Breast epithelium (tissue), 4 donors: ENCODE measurements around the gene SEMA6D. TPM values are rescaled to one million over a fixed set of nuclear protein-coding genes. Genes with fewer than 3 reads are reported as not detected.

Source experiments
- DNase-seq, 2 donors: peaks; one replicate each; pipeline ENCODE4 v3.0.0-alpha.2; 2019; ENCODE audit warnings: low spot score in 2 of 2
- H3K27ac ChIP-seq, 2 donors: fragments of 200-600 bp; sonication (generic) in 1 of 2; one replicate each; pipeline ENCODE4 v1.5.1; 2016 to 2019; ENCODE audit warnings: mild to moderate bottlenecking in 1 of 2
- H3K27me3 ChIP-seq, 2 donors: fragments of 200-600 bp; sonication (generic) in 1 of 2; one replicate each; pipeline versions ENCODE4 v1.5.1 to v1.6.0; 2017 to 2019; ENCODE audit warnings: control low read depth in 1 of 2, mild to moderate bottlenecking in 1 of 2
- H3K36me3 ChIP-seq: fragments of 200-600 bp; one replicate; pipeline ENCODE4 v1.5.1; 2019
- H3K4me1 ChIP-seq, 2 donors: fragments of 200-600 bp; sonication (generic); one replicate each; pipeline ENCODE4 v1.5.1; 2016 to 2019; ENCODE audit warnings: control low read depth in 1 of 2
- H3K4me3 ChIP-seq, 3 donors: fragments of 200-600 bp; sonication (generic); 1 replicate in 2 of 3; 2 replicates in 1 of 3; pipeline ENCODE4 v1.5.1; 2016 to 2019; ENCODE audit warnings: mild to moderate bottlenecking in 3 of 3, moderate library complexity in 2 of 3
- H3K9me3 ChIP-seq, 2 donors: fragments of 200-600 bp; sonication (generic) in 1 of 2; one replicate each; pipeline ENCODE4 v1.5.1; 2016 to 2019; ENCODE audit warnings: control low read depth in 1 of 2
- POLR2A ChIP-seq: fragments of 450-650 bp; IDR thresholded peaks from one replicate; pipeline ENCODE4 v1.6.1; 2016; ENCODE audit warnings: antibody characterized with exemption, mild to moderate bottlenecking, moderate library complexity
- POLR2AphosphoS5 ChIP-seq, 3 donors: sonication (generic); formaldehyde crosslinking; IDR thresholded peaks; one replicate each; pipeline ENCODE4 v1.6.1; 2017; ENCODE audit warnings: antibody characterized with exemption in 3 of 3
- intact Hi-C: fragments of 100-400 bp; cut with DNase I; formaldehyde crosslinking; loops from one replicate; pipeline ENCODE4 v1.15.1; 2023; ENCODE audit warnings: low total_unique reads
- total RNA-seq, 3 donors: library from RNA; depleted of rRNA; stranded (reverse); fragments of >200 nt; gene quantifications; one replicate each; pipeline ENCODE4 v1.1.0, GENCODE V29; 2016
- TF ChIP-seq, protein P1 (sequence below), 3 donors: fragments of 450-650 bp; IDR thresholded peaks; one replicate each; pipeline ENCODE4 v1.5.1; 2016 to 2017; ENCODE audit warnings: antibody characterized with exemption in 3 of 3, mild to moderate bottlenecking in 3 of 3, moderate library complexity in 3 of 3

SEMA6D gene
- total RNA-seq, 3 donors from 2014 or later, result 3.0 to 22.8 (median 10.5) TPM

DNA sequence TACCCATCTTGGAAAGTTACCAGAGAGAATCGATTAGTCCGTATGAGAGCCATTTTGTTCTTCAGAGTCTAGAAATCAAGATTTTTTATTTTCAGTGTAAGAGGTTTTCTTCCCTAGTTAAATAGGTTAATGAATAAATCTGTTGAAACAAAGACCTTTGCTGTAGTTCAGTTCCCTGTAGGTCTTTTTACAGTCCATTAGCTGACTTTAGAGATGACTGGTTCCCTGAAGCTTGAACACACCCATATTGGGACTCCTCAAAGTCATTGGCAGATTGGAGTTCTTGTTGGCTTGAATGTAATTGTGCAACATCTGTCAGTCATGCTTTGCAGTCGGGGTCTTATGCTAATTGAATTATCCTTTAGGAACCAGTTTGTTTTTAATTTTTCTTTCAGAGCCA is 45.3 kb downstream of the SEMA6D start:
- H3K36me3 ChIP-seq, result no peaks in the 10 kb centered on the region

DNA sequence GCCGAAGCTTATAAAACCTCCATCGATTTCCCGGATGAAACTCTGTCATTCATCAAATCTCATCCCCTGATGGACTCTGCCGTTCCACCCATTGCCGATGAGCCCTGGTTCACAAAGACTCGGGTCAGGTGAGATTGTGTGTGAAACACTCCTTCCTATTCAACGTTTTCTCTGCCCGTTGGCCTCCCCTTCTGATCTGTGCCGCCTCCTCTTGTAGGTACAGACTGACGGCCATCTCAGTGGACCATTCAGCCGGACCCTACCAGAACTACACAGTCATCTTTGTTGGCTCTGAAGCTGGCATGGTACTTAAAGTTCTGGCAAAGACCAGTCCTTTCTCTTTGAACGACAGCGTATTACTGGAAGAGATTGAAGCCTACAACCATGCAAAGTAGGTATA is 47.4 kb downstream of the SEMA6D start:
- intact Hi-C loops, result loop anchor here (5.0 kb wide), 1 partner anchor 953 kb away; no protein-coding TSS in a partner anchor
- H3K27me3 ChIP-seq, result no peaks in the 10 kb centered on the region
- DNase-seq, result no peak
- H3K4me3 ChIP-seq, result no peak overlapping the region
- no peaks in the 10 kb centered on the region for H3K4me1 ChIP-seq
- TF ChIP-seq POLR2AphosphoS5 (IDR thresholded peaks at IDR 0.05) (no peak), POLR2A (no peak)
- TF ChIP-seq, protein P1, sequence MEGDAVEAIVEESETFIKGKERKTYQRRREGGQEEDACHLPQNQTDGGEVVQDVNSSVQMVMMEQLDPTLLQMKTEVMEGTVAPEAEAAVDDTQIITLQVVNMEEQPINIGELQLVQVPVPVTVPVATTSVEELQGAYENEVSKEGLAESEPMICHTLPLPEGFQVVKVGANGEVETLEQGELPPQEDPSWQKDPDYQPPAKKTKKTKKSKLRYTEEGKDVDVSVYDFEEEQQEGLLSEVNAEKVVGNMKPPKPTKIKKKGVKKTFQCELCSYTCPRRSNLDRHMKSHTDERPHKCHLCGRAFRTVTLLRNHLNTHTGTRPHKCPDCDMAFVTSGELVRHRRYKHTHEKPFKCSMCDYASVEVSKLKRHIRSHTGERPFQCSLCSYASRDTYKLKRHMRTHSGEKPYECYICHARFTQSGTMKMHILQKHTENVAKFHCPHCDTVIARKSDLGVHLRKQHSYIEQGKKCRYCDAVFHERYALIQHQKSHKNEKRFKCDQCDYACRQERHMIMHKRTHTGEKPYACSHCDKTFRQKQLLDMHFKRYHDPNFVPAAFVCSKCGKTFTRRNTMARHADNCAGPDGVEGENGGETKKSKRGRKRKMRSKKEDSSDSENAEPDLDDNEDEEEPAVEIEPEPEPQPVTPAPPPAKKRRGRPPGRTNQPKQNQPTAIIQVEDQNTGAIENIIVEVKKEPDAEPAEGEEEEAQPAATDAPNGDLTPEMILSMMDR (IDR thresholded peaks at IDR 0.05), result no peak
- no peaks in the 10 kb centered on the region for H3K9me3 ChIP-seq
- no peaks in the 10 kb centered on the region for H3K36me3 ChIP-seq
- no peak overlapping the region for H3K27ac ChIP-seq

More for the DNA sequence above, 45.3 kb downstream of the SEMA6D start:
- DNase-seq, result no peak
- Histone ChIP-seq H3K27me3 (no peaks in the 10 kb centered on the region), H3K27ac (no peak overlapping the region), H3K4me1 (no peaks in the 10 kb centered on the region), H3K4me3 (no peak overlapping the region), H3K9me3 (no peaks in the 10 kb centered on the region)
- intact Hi-C loops, result no loop called here
- TF ChIP-seq, protein P1 (IDR thresholded peaks at IDR 0.05), result no peak
- TF ChIP-seq POLR2A (no peak), POLR2AphosphoS5 (IDR thresholded peaks at IDR 0.05) (no peak)

DNA sequence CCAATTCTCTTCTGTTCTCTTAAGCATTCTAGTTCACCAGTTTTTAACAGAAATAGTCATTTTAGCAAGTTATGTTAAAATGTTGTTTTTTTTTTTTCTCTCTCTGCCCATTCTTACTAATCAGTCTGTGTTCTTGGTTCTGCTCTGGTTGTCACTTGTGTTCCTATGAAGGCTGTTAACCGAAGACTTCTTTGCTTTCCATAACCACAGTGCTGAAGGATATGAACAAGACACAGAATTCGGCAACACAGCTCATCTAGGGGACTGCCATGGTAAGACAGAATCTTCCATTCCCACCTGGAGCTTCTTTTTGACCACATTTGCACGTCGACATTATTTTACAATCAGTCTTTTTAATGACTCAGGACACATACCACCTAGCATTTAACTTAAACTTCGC is 49.1 kb downstream of the SEMA6D start:
- no peaks in the 10 kb centered on the region for H3K4me1 ChIP-seq
- H3K27ac ChIP-seq, result no peak overlapping the region
- TF ChIP-seq POLR2AphosphoS5 (IDR thresholded peaks at IDR 0.05), result no peak
- no peak for TF ChIP-seq POLR2A
- TF ChIP-seq, protein P1 (IDR thresholded peaks at IDR 0.05), result no peak
- H3K4me3 ChIP-seq, result no peak overlapping the region
- DNase-seq, result no peak
- no peaks in the 10 kb centered on the region for H3K27me3 ChIP-seq
- no peaks in the 10 kb centered on the region for H3K9me3 ChIP-seq
- no peaks in the 10 kb centered on the region for H3K36me3 ChIP-seq
- intact Hi-C loops, result loop anchor here (5.0 kb wide), 1 partner anchor 951 kb away; no protein-coding TSS in a partner anchor

DNA sequence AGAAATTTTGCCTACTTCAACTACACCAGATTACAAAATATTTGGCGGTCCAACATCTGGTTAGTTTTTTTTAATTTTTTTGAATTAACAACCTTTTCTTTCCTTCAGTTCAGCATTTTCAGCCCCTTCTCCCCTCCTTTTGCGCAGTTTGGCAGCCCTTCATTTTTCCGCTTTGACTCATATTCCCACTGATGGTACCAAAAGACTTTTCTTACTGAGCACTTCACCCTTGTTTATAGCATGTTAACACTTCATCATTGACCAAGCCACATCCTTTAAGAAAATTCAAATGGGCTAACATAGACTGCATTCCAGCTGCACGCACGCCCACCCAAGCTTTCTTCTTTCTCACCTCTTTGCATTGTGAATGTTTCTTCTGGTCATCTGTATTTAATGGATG is 49.7 kb downstream of the SEMA6D start:
- H3K4me1 ChIP-seq, result no peaks in the 10 kb centered on the region
- H3K4me3 ChIP-seq, result no peak overlapping the region
- TF ChIP-seq POLR2AphosphoS5 (IDR thresholded peaks at IDR 0.05), result no peak
- no peak for TF ChIP-seq POLR2A
- TF ChIP-seq, protein P1 (IDR thresholded peaks at IDR 0.05), result no peak
- no peak overlapping the region for H3K27ac ChIP-seq
- no peaks in the 10 kb centered on the region for H3K36me3 ChIP-seq
- intact Hi-C loops, result loop anchor here (5.0 kb wide), 1 partner anchor 950 kb away; no protein-coding TSS in a partner anchor
- H3K27me3 ChIP-seq, result no peaks in the 10 kb centered on the region
- no peak for DNase-seq
- no peaks in the 10 kb centered on the region for H3K9me3 ChIP-seq

DNA sequence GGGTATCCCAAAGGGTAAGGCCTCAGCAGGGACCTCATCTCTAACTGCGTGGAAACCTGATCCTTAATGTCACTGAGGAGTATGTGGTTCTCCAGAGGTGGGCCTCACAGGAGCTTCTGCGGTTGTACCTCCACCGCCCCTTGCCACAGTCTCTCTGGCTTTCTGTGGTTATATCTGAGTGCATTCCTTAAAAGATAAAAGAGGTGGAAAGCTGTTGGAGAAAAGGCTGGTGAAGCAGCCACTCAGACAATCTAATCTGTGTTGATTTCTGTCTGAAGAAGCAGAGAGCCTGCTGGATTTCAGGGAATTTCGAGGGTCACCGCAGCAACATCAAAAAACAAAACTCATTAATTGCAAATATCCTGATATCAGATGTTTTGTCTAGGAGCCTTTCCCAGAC is 51.4 kb downstream of the SEMA6D start:
- Histone ChIP-seq H3K9me3 (no peaks in the 10 kb centered on the region), H3K27ac (no peak overlapping the region), H3K4me1 (no peaks in the 10 kb centered on the region), H3K27me3 (no peaks in the 10 kb centered on the region), H3K36me3 (no peaks in the 10 kb centered on the region), H3K4me3 (no peak overlapping the region)
- DNase-seq, result no peak
- no peak for TF ChIP-seq POLR2A
- TF ChIP-seq, protein P1 (IDR thresholded peaks at IDR 0.05), result no peak
- no peak for TF ChIP-seq POLR2AphosphoS5 (IDR thresholded peaks at IDR 0.05)
- intact Hi-C loops, result loop anchor here (5.0 kb wide), 1 partner anchor 949 kb away; no protein-coding TSS in a partner anchor
